Measurements from ENCODE around the gene ILRUN.
"Not testable (repeated sequence)": the region's sequence is repeated elsewhere in the genome, so short reads cannot be mapped to it uniquely, and the experiment has no call there.

ILRUN gene

DNA sequence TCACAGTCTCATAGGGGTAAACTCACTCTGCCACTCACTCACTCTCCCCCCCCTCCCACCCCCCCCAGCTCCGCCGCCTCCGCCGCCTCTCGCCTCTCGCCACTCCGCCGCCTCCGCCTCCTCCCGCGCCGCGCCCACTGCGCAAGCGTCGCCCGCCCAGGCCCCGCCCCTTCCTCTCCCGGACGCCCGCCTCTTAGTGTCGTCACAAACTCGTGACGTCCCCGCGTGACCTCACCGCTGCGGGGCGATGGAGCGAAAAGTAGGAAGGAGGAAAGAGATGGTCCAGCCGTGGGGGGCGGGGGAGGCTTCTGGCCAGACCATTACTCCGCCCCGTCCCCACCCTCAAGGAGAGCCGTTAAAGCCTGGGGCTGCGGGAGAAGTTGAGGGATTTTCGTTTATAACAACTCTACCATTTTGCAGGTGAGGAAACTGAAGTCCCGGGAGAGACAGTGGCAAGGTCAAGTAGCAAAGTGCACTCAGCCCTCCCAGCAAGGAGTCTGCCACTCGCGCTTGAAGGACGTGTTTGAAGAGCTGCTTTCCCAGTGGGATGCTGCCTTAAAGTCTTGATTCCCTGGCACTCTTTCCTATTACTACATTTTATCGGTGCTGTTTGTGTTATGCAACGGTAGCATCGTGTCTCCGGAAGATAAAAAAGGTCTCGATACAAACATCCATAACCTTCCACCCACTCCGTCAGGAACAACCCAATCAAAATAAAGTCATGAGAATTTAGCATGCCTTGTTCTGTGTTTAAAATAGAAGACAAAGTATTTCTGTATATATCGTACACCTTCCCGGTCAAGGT is at the start of gene ILRUN:
ILRUN (minus strand) TSS at position 29 of the 805 bp plus-strand sequence. CDS start 164 bp downstream, outside the sequence.
- peak; percentile 98 for DNase-seq

- no peak for DNase-seq
These were observed 48.9 kb upstream of the ILRUN start for GRCh38 chr6:34745277-34746103.

- not testable (repeated sequence) for DNase-seq
These were observed 47.7 kb upstream of the ILRUN start for GRCh38 chr6:34744294-34744647.

- no peak for DNase-seq
These were observed 47.2 kb upstream of the ILRUN start for GRCh38 chr6:34743625-34744293.

DNA sequence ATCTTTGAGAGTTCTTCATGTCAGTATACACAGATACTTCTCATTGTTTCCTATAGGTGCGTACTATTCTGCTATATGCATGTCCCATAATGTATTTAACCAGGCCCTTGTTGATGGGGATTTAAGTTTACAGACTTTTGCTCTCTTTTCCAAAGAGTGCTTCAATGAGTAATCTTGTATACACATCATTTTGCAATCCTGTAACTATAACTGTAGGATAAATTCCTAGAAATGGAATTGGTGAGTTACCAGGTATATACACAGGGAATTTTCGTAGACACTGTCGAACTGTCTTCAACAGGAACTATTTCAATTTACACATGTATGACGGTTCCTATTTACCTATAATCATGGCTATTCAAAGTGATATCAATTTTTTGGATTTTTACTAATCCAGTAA is 45.5 kb upstream of the ILRUN start:
- no peak for DNase-seq

DNA sequence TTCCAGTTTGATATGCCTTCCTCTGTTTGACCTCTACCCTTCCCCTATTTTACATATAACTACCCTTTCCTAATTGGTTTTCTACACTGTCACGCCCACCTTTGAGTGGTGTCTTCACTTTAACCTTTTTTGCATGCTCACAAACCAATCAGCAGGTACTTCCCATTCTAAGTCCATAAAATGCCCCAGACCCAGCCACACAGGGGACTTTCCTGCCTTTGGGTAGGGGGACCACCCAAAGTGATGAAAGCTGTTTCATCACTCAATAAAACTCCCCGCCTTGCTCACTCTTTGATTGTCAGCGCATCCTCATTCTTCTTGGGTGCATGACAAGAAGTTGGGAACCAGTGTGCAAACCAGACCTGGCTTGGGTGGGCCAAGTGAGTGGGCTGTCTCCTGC is 40.3 kb upstream of the ILRUN start:
- no peak for DNase-seq

- DNase-seq, result no peak
These were observed 35.0 kb upstream of the ILRUN start for GRCh38 chr6:34731393-34732060.

DNA sequence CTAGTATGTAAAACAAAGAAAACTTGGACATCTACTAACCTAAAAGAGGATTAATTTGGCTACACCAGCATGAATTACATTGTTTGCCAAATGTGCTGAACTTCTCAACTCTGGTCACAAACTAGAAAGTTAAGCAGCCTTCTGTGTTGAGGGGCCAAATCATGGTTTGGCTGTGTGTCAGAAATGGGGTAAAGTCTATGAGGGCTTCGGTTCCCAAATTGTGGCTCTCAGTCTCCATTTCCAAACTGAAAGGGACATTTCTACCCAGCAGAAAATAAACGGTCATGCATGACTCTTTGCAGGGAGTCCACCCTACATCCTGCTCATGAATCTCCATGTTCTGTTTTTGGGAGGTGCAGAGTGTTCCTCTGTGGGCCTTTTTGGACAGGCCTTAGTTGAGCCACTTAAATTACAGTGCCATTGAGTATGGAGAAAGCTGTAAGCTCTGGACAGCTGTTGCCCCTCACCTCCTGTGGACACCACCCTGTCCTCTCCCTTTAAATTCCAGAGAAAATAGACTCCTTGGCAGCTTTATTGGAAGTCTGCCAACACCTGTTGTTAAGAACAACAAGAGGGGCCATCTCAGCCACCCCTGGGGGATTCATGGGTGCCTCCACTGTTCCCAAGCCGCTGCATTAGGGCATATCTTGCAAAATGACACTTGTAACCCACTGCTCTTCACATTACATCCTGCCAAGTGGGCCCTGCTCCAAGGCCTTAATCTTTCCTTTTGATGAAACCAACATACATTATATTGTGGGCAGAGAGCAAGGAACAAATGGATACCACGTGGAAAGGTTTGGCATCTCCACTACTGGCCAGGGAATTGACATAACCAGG is 33.3 kb upstream of the ILRUN start:
- DNase-seq, result no peak

GRCh38 chr6:34726055-34726454 is 29.5 kb upstream of the ILRUN start:
- no peak for DNase-seq

GRCh38 chr6:34723203-34723602 is 26.6 kb upstream of the ILRUN start:
- no peak for DNase-seq

GRCh38 chr6:34722451-34722850 is 25.9 kb upstream of the ILRUN start:
- no peak for DNase-seq

DNA sequence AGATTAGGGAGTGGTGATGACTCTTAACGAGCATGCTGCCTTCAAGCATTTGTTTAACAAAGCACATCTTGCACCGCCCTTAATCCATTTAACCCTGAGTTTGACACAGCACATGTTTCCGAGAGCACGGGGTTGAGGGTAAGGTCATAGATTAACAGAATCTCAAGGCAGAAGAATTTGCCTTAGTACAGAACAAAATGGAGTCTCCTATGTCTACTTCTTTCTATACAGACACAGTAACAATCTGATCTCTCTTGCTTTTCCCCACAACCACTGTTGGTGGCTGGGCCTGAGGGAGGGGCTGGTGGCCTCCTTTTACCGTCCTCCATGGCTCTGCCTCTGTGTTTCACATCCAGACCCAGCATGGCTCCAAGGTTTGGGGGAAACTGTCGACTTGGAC is 23.6 kb upstream of the ILRUN start:
- DNase-seq, result not testable (repeated sequence)

- not testable (repeated sequence) for DNase-seq
These were observed 23.1 kb upstream of the ILRUN start for GRCh38 chr6:34719646-34720045.

DNA sequence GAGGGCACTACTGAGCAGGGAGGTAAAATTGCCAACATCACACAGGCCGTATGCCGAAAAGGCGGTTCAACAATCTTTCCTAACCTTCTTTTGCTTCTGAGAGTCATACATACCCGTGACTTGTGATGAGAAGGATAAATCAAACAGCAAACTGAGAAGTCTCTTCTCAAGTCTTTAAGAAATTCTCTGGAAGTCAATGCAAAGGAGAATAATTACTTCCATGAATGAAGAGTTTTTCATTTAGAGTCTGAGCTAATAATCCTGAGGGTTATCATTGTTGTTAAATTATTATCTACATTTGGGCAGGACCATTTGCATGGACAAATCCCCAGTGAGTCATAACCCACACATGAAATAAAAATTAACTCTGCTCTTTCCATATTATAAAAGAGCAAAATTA is 22.4 kb upstream of the ILRUN start:
- no peak for DNase-seq

- DNase-seq, result no peak
These were observed 20.9 kb upstream of the ILRUN start for GRCh38 chr6:34717466-34717865.

DNA sequence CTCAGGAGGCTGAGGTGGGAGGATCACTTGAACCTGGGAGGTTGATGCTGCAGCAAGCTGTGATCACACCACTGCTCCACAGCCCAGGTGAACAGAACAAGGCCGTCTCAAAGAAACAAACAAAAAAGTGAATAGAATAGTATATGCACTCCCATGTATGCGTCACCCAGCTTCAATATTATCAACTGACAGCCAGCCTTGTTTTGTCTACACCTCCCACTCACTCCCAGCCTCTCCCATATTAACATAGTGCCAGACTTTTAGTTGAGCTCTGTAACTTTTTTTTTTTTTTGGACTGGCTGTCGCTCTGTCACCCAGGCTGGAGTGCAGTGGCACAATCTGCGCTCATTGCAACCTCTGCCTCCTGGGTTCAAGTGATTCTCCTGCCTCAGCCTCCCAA is 18.1 kb upstream of the ILRUN start:
- no peak for DNase-seq

- DNase-seq, result not testable (repeated sequence)
These were observed 16.3 kb upstream of the ILRUN start for GRCh38 chr6:34712881-34713280.

DNA sequence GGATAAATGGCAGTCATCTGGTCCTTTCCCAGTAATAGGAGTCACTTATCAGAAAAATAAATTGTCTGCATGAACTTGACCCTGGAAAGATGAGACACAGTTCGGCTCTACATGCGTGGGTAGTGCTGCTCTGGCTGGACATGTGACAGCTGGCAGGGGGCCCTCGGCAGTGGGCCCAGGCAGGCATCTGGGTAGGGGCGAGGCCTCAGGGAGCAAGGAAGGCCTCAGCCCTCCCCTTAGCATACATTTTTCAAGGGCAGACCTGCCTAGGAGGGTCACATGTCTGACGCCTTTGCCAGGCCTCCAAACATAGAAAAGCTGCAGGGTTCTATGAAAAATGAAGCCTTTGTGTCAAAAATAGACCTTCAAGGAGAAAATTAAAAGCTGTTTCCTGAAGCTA is 12.8 kb upstream of the ILRUN start:
- DNase-seq, result no peak

DNA sequence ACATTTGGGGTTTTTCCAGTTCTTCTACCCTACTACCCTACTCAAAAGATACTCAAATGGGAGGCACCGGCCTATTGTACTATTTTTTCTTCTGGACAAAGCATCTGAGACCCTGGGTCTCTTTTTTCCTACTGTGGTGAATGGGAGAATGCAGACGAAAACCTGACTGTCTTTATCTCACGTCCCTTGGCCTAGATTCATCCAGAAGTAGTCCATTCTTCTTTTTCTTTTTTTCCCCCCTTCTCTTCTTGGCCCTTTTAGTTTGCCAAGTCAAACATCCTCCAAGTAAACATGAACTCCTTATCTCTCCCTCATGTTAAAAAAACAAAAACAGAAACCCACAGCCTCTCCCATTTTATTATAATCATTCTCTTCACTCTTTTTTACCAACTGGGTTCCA is 8.7 kb upstream of the ILRUN start:
- DNase-seq, result no peak

DNA sequence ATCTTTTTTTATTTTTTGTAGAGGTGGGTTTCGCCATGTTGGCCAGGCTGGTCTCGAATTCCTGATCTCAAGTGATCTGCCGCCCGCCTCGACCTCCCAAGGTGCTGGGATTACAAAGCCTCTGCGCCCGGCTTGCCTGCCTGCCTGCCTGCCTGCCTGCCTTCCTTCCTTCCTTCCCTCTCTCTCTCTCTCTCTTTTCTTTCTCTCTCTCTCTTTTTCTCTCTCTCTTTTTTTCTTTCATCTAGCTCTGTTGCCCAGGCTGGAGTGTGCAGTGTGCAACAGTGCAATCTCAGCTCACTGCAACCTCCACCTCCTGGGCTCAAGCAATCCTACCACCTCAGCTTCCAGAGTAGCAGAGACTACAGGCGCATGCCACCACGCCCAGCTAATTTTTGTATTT is 4.6 kb upstream of the ILRUN start:
- DNase-seq, result no peak

DNA sequence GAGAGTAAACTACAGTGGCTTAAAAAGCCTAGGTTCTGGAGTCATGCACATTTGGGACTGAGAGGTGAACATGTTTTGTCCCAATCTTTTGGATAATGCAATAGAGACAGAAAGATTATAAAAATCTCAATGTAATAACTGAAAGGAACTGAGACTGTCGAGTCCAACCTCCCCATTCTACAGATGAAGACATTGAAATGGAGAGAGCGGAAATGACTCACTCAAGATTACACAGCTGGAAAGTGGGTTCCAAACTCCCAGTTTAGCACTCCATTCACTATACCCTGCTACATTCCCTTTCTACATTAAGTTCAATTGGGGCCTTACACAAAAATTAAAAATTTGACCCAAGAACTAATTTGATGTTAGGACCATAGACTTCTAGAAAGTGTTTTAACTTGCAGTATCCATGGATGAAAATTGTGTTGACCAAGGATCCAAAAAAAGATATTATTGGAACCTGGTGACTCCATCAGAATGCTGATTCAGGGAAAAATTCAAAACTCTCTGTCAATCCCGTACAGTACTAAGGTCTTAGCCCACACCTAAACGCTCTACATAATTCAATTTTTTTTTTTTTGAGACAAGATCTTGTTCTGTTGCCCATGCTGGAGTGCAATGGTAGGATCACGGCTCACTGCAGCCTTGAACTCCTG is 1.5 kb upstream of the ILRUN start:
- DNase-seq, result no peak

DNA sequence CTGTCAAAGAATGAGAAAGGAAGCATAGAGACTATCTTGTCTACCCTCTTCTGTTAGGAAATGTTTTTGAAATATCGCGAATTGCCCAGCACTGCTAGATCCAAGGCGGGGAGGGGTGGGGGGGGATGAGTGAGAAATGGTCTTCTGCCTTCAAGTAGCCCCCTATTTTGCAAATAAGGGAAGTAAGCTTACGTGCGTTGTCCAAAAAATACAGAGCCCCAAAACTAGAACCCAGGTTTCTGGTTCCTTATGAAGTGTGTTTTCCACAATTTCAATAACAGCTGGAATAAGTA is 923 bp upstream of the ILRUN start:
- DNase-seq, result no peak

Data from CD4-positive, alpha-beta T cell treated with Interleukin-21 for 1 hour (primary cell).